Frontal cortex (tissue), 4 donors: ENCODE results near the gene FBXL19. TPM values are rescaled to one million over a fixed set of nuclear protein-coding genes. Genes with fewer than 3 reads are reported as not detected.
A peak's percentile ranks its signal among the peaks of the same experiment; 100 is the strongest.

Experiments
- DNase-seq, 2 donors: peaks; one replicate each; pipeline ENCODE4 v3.0.0; 2012; ENCODE audit warnings: low spot score in 2 of 2
- FAIRE-seq: peaks from 2 replicates; lab custom pipeline; 2012; peaks lifted over from hg19 to GRCh38; lab: Jason Lieb, UNC
- total RNA-seq: library from RNA; depleted of rRNA; stranded (reverse); fragments of >200 nt; gene quantifications from one replicate; pipeline ENCODE4 v1.2.3, GENCODE V29; 2014
- donor health status: control.
- donor health status: control.
- donor health status: control.

FBXL19 gene
- total RNA-seq, 1 donor from 2014 or later = 66.4 TPM

DNA sequence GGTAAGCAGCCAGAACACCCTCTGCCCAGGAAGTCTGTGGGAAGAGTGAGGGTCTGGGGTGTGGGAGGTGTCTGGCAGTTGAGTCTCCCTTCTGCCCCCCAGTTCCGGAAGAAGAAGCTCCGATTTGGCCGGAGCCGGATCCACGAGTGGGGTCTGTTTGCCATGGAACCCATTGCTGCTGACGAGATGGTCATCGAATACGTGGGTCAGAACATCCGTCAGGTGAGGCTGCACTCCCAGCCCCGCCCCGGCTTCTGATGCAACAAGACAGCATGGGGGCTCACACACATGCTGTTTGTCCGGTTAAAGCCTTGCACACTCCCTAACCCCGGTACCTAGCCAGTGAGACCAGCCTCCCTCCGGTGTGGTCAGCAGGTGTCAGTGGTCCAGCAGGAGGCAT, 57.6 kb downstream of the FBXL19 start:
- FAIRE-seq (no peak), DNase-seq (no peak)

- DNase-seq = no peak
- FAIRE-seq = no peak
Observed at GRCh38 chr16:30982548-30983288, 59.3 kb downstream of the FBXL19 start.

GRCh38 chr16:30983289-30983889, 60.0 kb downstream of the FBXL19 start:
- no peak for FAIRE-seq

GRCh38 chr16:30983898-30984610, 60.7 kb downstream of the FBXL19 start:
- FAIRE-seq = no peak
- no peak for DNase-seq

More at GRCh38 chr16:30983289-30983889, 60.0 kb downstream of the FBXL19 start:
- DNase-seq = no peak

GRCh38 chr16:30984669-30985400, 61.5 kb downstream of the FBXL19 start, which contains the start of gene HSD3B7:
Gene HSD3B7 (plus strand): TSS chr16:30985207. CDS start chr16:30985659, 452 bp downstream.
- no peak for FAIRE-seq
- DNase-seq = peak; percentile 88 to 97

GRCh38 chr16:30985401-30986128, 62.2 kb downstream of the FBXL19 start:
- DNase-seq (no peak), FAIRE-seq (no peak)

- no peak for DNase-seq
- no peak for FAIRE-seq
Observed at GRCh38 chr16:30986129-30986991, 63.0 kb downstream of the FBXL19 start.

DNA sequence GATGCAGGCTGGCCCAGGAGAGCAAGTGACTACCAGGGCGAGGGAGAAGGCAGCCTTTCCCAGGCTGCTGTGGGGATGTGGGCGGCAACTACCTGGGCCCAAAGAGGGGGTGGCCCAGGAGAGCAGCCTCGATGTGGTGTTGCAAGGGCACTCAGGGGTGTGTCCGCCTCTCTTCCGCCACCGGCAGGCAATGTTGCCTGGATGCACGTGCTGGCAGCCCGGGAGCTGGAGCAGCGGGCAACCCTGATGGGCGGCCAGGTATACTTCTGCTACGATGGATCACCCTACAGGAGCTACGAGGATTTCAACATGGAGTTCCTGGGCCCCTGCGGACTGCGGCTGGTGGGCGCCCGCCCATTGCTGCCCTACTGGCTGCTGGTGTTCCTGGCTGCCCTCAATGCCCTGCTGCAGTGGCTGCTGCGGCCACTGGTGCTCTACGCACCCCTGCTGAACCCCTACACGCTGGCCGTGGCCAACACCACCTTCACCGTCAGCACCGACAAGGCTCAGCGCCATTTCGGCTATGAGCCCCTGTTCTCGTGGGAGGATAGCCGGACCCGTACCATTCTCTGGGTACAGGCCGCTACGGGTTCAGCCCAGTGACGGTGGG, 64.3 kb downstream of the FBXL19 start:
- DNase-seq = no peak
- no peak for FAIRE-seq

- DNase-seq (no peak), FAIRE-seq (no peak)
Observed at GRCh38 chr16:30989469-30990047, 66.2 kb downstream of the FBXL19 start.

DNA sequence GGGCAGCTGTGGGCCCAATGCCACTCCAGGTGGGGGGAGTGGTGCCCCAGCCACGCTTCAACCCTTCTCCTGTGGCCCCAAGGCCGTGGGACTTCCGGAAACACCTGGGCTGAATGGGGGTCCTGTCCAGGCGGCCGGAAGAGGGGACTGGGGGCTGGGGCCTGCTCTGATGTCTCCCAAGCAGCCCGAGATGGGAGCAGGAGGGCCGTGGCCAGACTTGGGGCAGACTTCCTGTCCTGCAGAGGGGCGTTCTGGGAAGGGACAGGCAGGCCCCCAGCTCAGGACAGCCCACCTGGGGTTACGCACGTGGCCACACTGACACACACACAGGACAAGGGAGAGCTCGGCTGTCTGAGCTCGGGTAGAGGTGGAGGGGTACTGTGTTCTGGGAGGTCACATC, 66.7 kb downstream of the FBXL19 start:
- FAIRE-seq = no peak
- no peak for DNase-seq

GRCh38 chr16:30991052-30991451, 67.7 kb downstream of the FBXL19 start:
- DNase-seq (no peak), FAIRE-seq (no peak)

DNA sequence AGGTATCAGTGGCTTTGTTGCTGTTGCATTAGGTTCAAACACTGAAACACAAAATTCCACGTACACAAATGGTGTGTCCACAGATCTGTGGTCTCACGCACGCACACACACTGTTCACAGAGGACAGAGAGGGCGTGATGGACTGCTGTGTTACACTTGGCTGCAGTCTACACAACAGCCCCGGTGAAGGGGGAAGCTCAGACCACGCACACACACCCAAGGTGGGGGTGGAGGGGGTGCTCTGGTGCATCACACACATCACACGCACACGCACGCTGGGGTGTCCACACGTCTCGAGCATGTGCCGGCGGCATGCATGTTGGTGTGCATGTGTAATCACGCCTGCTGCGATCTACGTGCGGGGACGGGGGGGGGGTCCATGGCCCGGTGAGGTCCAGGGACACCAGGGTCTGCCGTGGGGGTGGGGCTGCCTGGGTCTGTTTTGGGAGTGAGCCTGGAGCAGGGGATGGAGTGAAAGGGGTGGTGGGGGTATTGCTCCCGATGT, 69.0 kb downstream of the FBXL19 start:
- DNase-seq (no peak), FAIRE-seq (no peak)

- DNase-seq (no peak), FAIRE-seq (no peak)
Observed at GRCh38 chr16:30992931-30993816, 69.8 kb downstream of the FBXL19 start.

DNA sequence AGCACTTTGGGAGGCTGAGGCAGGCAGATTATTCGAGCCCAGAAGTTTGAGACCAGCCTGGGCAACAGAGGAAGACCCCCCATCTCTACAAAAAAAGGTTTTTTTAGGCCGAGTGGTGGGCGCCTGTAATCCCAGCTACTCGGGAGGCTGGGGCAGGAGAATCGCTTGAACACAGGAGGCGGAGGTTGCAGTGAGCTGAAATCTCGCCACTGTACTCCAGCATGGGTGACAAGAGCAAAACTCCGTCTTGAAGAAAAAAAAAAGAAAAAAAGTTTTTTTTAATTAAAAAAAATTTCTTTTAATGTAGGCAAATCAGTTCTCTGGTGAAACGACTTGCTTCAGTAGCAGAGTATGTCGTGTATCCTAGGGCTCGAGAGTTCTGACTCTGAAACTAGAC, 72.6 kb downstream of the FBXL19 start:
- DNase-seq = no peak
- no peak for FAIRE-seq

DNA sequence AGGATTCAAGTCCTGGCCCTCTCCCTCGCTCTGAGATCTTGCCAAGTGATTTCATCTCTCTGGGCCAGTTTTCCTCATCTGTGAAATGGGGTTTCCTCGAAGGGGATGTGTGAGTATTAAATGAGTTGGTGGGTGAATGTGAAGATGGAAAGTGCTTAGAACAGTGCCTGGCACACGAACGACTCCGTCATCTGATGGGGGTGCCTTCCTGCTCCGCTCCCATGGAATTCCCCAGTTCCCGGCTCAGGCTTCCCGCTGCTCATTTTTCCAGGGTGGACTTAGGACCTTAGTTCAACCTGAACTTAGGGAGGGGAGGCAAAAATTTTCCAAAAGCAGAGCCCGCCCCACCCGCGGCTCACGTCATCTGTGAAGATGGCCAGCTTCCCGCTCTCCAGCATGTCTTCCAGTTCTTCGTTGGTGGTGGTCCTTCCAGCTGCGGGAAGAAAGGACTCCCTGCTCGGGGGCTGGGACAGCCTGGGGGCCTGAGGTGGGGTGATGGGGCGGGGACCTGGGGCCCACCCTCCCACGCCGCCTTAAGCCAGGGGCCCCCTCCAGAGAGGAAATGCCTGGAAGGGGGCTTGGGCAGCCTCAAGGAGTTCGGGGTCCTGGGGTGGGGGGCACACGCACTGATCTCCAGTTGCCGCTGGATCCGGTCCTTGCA, 73.1 kb downstream of the FBXL19 start:
- FAIRE-seq (no peak), DNase-seq (no peak)
